ENCODE measurements around the gene GRAP2. TPM values are rescaled to one million over a fixed set of nuclear protein-coding genes. Genes with fewer than 3 reads are reported as not detected.

The GRAP2 gene
- total RNA-seq, 4 donors from 2014 or later = 0.27 to 7.2 (median 0.96) TPM

DNA sequence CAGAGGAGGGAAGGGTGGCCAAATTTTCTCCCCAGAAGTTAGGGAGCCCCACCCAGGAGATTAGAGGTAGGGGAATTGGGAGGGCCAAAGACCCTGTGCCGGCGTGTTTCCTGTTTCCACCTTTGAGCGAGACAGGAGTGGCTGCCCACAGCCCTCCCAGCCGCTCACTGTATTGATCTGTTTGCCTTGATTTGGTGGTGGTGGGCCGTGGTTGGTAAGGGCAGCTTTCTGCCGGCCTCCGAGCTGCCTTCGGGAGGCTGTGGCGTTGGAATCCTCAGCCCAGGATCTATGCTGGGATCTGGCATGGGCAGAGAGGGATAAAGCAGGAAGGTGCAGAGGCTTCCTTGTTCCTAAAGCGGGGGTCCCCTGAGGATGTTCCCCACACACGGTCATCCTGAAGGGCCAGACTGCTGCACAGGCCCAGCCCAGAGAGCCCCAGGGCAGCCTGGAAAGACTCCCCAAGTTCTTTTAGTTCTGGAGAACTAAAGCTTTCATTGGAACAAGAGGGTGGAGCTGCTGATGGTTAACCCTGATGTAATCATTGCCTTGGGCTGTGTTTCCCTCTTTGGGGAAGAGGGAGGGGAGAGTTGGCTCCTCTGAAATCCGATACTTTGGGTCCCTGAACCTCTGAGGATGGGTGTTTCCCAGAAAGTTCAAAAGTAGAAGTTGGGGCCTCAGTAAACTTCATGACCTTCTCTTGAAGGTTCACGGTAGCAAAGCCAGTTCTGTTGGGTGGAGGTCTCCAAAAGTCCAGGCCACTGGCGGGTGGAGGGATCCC is 101.1 kb downstream of the GRAP2 start:
- intact Hi-C loops (cut with DNase I) = no loop called here
- Histone ChIP-seq H3K9me3 (no peaks in the 10 kb centered on the region), H3K4me1 (peaks cover 43 to 86% of the 10 kb centered on the region in 2 donors), H3K4me3 (replicated peaks in 1 of 3) (no peak overlapping the region), H3K27me3 (no peaks in the 10 kb centered on the region), H3K36me3 (no peaks in the 10 kb centered on the region), H3K27ac (no peak overlapping the region)
- WGBS, 2 donors = 80 to 83% methylated on average over 14 of the region's 14 CpGs
- DNase-seq = no peak
- no peak for TF ChIP-seq POLR2A (IDR thresholded peaks at IDR 0.05)
- TF ChIP-seq, protein P1, sequence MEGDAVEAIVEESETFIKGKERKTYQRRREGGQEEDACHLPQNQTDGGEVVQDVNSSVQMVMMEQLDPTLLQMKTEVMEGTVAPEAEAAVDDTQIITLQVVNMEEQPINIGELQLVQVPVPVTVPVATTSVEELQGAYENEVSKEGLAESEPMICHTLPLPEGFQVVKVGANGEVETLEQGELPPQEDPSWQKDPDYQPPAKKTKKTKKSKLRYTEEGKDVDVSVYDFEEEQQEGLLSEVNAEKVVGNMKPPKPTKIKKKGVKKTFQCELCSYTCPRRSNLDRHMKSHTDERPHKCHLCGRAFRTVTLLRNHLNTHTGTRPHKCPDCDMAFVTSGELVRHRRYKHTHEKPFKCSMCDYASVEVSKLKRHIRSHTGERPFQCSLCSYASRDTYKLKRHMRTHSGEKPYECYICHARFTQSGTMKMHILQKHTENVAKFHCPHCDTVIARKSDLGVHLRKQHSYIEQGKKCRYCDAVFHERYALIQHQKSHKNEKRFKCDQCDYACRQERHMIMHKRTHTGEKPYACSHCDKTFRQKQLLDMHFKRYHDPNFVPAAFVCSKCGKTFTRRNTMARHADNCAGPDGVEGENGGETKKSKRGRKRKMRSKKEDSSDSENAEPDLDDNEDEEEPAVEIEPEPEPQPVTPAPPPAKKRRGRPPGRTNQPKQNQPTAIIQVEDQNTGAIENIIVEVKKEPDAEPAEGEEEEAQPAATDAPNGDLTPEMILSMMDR (IDR thresholded peaks at IDR 0.05) = no peak

DNA sequence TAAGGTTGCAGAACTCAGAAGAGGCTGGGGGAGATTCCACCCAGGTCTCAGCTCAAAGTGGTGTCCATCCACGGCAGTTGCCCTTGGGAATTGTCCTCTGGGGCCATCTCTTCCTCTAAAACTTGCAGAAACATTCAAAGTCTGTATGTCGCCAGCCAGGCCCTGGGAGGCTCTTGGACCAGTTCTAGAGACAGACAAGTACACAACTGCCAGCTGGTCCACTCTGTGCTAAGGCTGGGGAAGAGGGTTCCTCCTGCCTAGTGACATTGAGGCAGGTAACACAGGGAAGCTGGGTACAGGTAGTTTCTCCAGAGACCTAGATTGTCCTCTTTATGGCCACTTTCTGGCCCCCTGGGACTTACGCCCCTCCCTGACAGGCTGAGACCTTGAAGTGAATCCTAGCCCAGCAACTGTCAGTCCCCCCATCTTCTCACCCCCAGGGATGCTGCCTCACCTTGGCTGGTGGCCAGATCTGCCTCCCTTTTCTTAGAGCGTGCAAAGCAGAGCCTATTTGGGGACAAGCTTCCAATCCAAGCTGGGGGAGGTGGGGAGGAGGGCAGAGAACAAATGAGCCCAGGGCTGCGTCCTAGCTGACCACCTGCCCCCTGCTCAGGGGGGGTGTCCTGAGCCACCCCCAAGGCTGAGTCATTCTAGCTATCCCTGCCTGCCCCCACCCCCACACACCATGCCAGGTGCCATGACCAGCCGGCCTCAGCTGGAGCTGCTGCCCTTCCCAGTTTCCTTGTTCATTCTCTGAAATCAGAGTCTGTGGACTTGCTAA is 102.2 kb downstream of the GRAP2 start:
- H3K9me3 ChIP-seq = no peaks in the 10 kb centered on the region
- H3K27ac ChIP-seq = peak overlapping the region in 1 of 3 donors; percentile 10
- no peak for DNase-seq
- intact Hi-C loops (cut with DNase I) = no loop called here
- H3K4me3 ChIP-seq (replicated peaks in 1 of 3) = no peak overlapping the region
- peaks cover 32 to 74% of the 10 kb centered on the region in 2 donors for H3K4me1 ChIP-seq
- H3K27me3 ChIP-seq = no peaks in the 10 kb centered on the region
- H3K36me3 ChIP-seq = no peaks in the 10 kb centered on the region
- 79 to 89% methylated on average over 6 of the region's 6 CpGs for WGBS, 2 donors
- no peak for TF ChIP-seq POLR2A (IDR thresholded peaks at IDR 0.05)
- TF ChIP-seq, protein P1 (IDR thresholded peaks at IDR 0.05) = no peak

DNA sequence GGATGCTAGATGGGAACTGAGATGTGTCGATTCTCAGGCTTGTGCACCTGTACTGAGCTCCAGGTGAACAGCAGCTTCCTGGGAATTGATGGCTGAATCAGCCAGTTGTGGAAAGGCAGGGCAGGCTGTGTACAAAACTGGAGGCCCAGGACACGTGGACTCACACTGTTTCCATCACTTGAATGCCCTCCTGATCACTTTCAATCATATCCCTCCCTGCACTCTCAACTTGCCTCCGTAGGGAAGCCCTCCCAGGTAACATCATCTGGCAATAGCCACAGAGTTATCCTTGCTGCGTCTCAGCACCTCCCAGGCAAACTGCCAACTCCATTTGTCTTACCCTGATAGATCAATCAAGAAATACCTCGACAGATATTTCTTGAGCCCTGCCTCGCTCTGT is 104.0 kb downstream of the GRAP2 start:
- intact Hi-C loops (cut with DNase I) = no loop called here
- TF ChIP-seq POLR2A (IDR thresholded peaks at IDR 0.05) = no peak
- TF ChIP-seq, protein P1 (IDR thresholded peaks at IDR 0.05) = no peak
- H3K36me3 ChIP-seq = no peaks in the 10 kb centered on the region
- no peak overlapping the region for H3K4me3 ChIP-seq (replicated peaks in 1 of 3)
- H3K27ac ChIP-seq = no peak overlapping the region
- 79 to 82% methylated on average over 6 of the region's 6 CpGs for WGBS, 2 donors
- no peaks in the 10 kb centered on the region for H3K9me3 ChIP-seq
- no peaks in the 10 kb centered on the region for H3K27me3 ChIP-seq
- DNase-seq = no peak
- H3K4me1 ChIP-seq = peaks cover 28 to 67% of the 10 kb centered on the region in 2 donors

DNA sequence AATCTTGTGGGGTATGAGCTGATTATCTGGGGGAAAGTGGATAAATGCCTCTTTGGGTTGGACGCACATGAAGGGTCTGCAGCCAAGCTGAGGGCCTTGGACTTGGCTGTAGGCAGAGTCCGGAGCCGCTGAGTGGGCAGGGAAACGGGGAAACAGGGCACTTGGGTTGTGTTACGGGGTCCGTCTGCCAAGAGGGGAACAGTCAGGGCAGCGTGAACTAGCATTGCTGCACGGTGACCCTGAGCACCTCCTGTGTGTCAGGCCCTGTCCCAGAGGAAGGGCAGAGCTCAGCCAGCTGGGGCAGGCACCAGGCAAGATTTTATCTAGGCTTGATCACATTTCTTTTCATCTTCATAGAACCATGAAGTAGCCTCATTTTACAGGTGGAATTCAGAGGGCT is 105.8 kb downstream of the GRAP2 start:
- TF ChIP-seq, protein P1 (IDR thresholded peaks at IDR 0.05) = no peak
- TF ChIP-seq POLR2A (IDR thresholded peaks at IDR 0.05) = no peak
- no peaks in the 10 kb centered on the region for H3K9me3 ChIP-seq
- H3K4me1 ChIP-seq = peaks cover 31 to 67% of the 10 kb centered on the region in 2 donors
- intact Hi-C loops (cut with DNase I) = no loop called here
- H3K36me3 ChIP-seq = no peaks in the 10 kb centered on the region
- peak; percentile 26 to 47 for DNase-seq
- no peaks in the 10 kb centered on the region for H3K27me3 ChIP-seq
- no peak overlapping the region for H3K4me3 ChIP-seq (replicated peaks in 1 of 3)
- WGBS, 2 donors = 44 to 52% methylated on average over 8 of the region's 8 CpGs
- H3K27ac ChIP-seq = peak overlapping the region in 2 of 3 donors; percentile 8 to 24
